ENCODE measurements around the gene CHEK2.
A peak's percentile ranks its signal among the peaks of the same experiment; 100 is the strongest.

Gene CHEK2

DNA sequence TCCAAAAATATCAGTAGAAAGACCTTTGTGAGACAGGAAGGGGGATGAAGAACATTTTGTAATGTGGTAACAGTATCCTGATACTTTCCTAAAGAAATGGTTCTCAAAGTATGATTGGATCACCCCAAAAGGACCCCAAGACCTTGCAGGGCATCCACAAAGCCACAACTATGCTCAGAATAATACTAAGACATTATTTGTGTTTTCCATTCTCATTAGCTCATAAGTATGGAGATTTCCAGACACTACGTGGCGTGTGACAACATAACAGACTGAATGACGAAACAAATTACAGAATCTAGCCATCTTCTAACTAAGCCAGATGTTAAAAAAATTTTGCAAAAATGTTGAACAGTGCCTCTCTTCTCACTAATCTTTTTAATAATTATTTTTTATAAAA is 24.9 kb downstream of the CHEK2 start:
- no peaks in the 10 kb centered on the region for H3K27me3 ChIP-seq (ENCODE audit: control insufficient read depth in 2 of 2, insufficient read depth in 2 of 2, low read length in 2 of 2)
- no peak overlapping the region for H3K27ac ChIP-seq (ENCODE audit: low read depth in 2 of 2, low read length in 2 of 2)
- no peaks in the 10 kb centered on the region for H3K4me1 ChIP-seq (ENCODE audit: control insufficient read depth in 2 of 2, insufficient read depth in 2 of 2, low read length in 2 of 2)
- H3K4me3 ChIP-seq (ENCODE audit: low read length in 2 of 2), result no peak overlapping the region
- no peak overlapping the region for H3K9ac ChIP-seq (ENCODE audit: low read depth in 1 of 2, low read length in 2 of 2)
- H3K9me3 ChIP-seq (ENCODE audit: control insufficient read depth in 2 of 2, low read length in 2 of 2), result no peaks in the 10 kb centered on the region
- peaks cover 0 to 2% of the 10 kb centered on the region in 2 donors for H3K36me3 ChIP-seq (ENCODE audit: control insufficient read depth in 2 of 2, insufficient read depth in 2 of 2, low read length in 2 of 2)

DNA sequence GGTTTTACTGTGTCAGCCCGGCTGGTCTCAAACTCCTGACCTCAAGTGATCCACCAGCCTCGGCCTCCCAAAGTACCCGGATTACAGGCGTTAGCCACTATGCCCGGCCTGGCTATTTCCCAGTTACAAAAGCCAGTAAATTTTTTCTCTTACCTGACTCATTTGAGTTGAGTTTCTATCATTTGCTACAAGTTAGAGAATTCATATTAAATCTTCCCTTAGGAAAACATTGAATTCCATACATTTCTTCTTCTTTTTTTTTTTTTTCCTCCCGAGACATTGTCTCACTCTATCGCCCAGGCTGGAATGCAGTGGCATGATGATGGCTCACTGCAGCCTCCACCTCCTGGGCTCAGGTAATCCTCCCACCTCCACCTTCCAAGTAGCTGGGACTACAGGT is 26.0 kb downstream of the CHEK2 start:
- no peaks in the 10 kb centered on the region for H3K4me1 ChIP-seq (ENCODE audit: control insufficient read depth in 2 of 2, insufficient read depth in 2 of 2, low read length in 2 of 2)
- H3K36me3 ChIP-seq (ENCODE audit: control insufficient read depth in 2 of 2, insufficient read depth in 2 of 2, low read length in 2 of 2), result peaks cover 0 to 2% of the 10 kb centered on the region in 2 donors
- no peaks in the 10 kb centered on the region for H3K9me3 ChIP-seq (ENCODE audit: control insufficient read depth in 2 of 2, low read length in 2 of 2)
- H3K4me3 ChIP-seq (ENCODE audit: low read length in 2 of 2), result no peak overlapping the region
- no peak overlapping the region for H3K9ac ChIP-seq (ENCODE audit: low read depth in 1 of 2, low read length in 2 of 2)
- H3K27me3 ChIP-seq (ENCODE audit: control insufficient read depth in 2 of 2, insufficient read depth in 2 of 2, low read length in 2 of 2), result no peaks in the 10 kb centered on the region
- H3K27ac ChIP-seq (ENCODE audit: low read depth in 2 of 2, low read length in 2 of 2), result no peak overlapping the region

DNA sequence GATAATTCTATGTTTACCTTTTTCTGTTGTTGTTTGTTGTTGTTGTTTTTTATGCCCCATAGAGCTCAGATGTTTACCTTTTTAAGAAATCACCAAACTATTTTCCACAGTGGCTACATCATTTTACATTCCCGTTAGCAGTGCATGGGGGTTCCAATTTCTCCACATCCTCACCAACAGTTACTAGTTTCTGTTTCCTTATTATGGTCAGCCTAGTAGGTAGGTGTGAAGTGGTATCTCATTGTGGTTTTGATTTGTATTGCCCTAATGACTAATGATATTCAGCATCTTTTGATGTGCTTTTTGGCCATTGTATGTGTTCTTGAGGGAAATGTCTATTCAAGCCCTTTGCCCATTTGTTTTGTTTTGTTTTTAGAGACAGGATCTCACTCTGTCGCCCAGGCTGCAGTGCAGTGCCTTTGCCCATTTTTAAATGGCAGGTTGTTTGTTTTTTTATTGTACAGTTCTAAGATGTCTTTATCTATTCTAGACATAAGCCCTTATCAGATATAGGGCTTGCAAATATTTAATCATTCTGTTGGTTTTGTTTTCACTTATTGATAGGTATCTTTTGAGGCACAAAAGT is 27.5 kb downstream of the CHEK2 start:
- Histone ChIP-seq H3K4me1 (ENCODE audit: control insufficient read depth in 2 of 2, insufficient read depth in 2 of 2, low read length in 2 of 2) (no peaks in the 10 kb centered on the region), H3K9me3 (ENCODE audit: control insufficient read depth in 2 of 2, low read length in 2 of 2) (no peaks in the 10 kb centered on the region), H3K4me3 (ENCODE audit: low read length in 2 of 2) (no peak overlapping the region), H3K27ac (ENCODE audit: low read depth in 2 of 2, low read length in 2 of 2) (no peak overlapping the region), H3K27me3 (ENCODE audit: control insufficient read depth in 2 of 2, insufficient read depth in 2 of 2, low read length in 2 of 2) (no peaks in the 10 kb centered on the region), H3K9ac (ENCODE audit: low read depth in 1 of 2, low read length in 2 of 2) (no peak overlapping the region), H3K36me3 (ENCODE audit: control insufficient read depth in 2 of 2, insufficient read depth in 2 of 2, low read length in 2 of 2) (no peaks in the 10 kb centered on the region)

DNA sequence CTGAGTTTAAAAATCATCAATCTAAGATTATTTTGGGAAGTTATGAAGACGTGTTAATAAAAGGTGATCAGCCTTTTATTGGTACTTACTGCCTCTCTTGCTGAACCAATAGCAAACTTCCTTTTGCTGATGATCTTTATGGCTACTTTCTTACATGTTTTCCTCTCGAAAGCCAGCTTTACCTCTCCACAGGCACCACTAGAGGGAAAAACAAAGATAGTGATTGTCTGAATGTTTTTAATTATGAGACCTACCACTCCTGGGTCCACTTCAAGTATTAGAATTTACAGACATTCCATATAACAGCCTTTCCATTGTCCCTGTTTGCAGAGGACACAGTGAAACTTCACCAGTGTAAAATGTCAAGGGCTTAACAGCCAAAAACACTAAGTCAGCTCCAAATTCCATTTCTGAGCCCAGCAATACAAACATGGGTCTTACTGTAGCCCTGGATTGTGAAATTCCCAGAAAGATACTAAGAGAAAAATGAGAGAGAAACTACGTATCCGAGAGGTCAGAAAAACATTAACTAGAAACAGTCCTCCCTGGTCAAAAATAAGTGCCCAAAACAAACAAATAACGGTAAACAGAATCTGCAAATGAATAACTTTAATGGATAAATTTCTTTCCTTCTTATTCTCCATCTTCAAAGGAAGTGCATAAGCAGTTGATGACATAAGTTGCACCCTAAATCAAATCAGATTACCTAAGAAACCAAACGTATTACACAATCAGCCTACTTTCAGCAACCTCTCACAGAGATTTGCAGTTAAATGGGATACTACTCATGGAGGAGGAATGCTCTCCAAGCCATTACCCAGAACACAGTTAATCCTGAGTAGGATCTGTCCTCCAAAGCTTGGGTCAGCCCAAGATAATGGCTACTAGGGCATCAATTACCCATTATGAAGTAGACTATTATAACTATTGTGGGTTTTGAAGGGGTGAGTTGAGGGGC is 29.5 kb downstream of the CHEK2 start:
- no peaks in the 10 kb centered on the region for H3K9me3 ChIP-seq (ENCODE audit: control insufficient read depth in 2 of 2, low read length in 2 of 2)
- H3K27ac ChIP-seq (ENCODE audit: low read depth in 2 of 2, low read length in 2 of 2), result peak overlapping the region; percentile 65 to 72
- no peak overlapping the region for H3K9ac ChIP-seq (ENCODE audit: low read depth in 1 of 2, low read length in 2 of 2)
- H3K4me3 ChIP-seq (ENCODE audit: low read length in 2 of 2), result no peak overlapping the region
- H3K27me3 ChIP-seq (ENCODE audit: control insufficient read depth in 2 of 2, insufficient read depth in 2 of 2, low read length in 2 of 2), result no peaks in the 10 kb centered on the region
- H3K36me3 ChIP-seq (ENCODE audit: control insufficient read depth in 2 of 2, insufficient read depth in 2 of 2, low read length in 2 of 2), result no peaks in the 10 kb centered on the region
- H3K4me1 ChIP-seq (ENCODE audit: control insufficient read depth in 2 of 2, insufficient read depth in 2 of 2, low read length in 2 of 2), result no peaks in the 10 kb centered on the region

DNA sequence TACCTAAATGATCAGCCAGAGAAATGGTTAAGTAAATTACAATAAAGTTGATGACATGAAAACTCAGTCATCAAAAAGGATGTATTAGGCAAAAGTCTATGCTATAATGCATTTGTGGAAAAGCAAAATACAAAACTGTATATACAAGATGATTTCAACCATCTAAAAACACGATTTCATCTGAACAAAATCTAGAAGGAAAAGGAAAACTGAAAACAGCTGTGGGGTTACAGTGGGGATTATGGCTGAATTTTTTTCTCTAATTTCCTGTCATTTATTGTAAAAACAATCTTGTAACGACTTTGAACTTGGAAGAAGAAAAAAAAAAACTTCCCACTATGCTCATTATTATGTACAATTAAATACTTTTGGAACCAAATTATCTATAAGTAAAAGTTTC is 30.3 kb downstream of the CHEK2 start:
- H3K9ac ChIP-seq (ENCODE audit: low read depth in 1 of 2, low read length in 2 of 2), result no peak overlapping the region
- no peaks in the 10 kb centered on the region for H3K4me1 ChIP-seq (ENCODE audit: control insufficient read depth in 2 of 2, insufficient read depth in 2 of 2, low read length in 2 of 2)
- peak overlapping the region in 1 of 2 donors; percentile 72 for H3K27ac ChIP-seq (ENCODE audit: low read depth in 2 of 2, low read length in 2 of 2)
- no peak overlapping the region for H3K4me3 ChIP-seq (ENCODE audit: low read length in 2 of 2)
- H3K9me3 ChIP-seq (ENCODE audit: control insufficient read depth in 2 of 2, low read length in 2 of 2), result no peaks in the 10 kb centered on the region
- no peaks in the 10 kb centered on the region for H3K36me3 ChIP-seq (ENCODE audit: control insufficient read depth in 2 of 2, insufficient read depth in 2 of 2, low read length in 2 of 2)
- no peaks in the 10 kb centered on the region for H3K27me3 ChIP-seq (ENCODE audit: control insufficient read depth in 2 of 2, insufficient read depth in 2 of 2, low read length in 2 of 2)

DNA sequence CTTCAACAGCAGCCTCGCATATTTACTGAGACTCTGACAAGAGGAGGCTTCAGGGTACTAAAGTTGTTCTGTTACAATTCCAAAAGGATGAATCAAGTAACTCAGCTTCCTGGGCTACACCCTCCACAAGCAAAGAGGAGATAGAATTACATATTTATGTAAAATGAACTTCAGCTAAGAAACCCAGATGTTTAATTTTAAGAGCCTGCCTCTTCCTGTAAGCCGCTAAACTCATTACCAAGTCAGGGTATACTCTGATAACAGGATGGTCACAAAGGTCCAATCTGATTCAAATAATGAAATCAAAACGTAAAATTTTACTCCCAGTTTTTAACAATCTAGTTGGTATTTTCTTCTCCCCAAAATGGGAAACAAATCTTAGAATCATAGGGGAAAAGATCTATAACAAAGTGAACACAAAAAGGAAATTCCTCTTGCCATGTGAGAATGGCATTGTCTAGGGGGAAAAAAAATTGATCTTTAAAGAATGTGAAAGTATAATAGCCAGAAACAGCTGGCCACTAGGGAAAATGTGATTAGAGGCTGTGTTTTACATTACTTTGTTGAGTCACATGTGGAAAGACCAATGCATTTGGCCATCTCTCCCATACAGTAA is 30.9 kb downstream of the CHEK2 start:
- Histone ChIP-seq H3K36me3 (ENCODE audit: control insufficient read depth in 2 of 2, insufficient read depth in 2 of 2, low read length in 2 of 2) (no peaks in the 10 kb centered on the region), H3K4me1 (ENCODE audit: control insufficient read depth in 2 of 2, insufficient read depth in 2 of 2, low read length in 2 of 2) (no peaks in the 10 kb centered on the region), H3K9ac (ENCODE audit: low read depth in 1 of 2, low read length in 2 of 2) (no peak overlapping the region), H3K9me3 (ENCODE audit: control insufficient read depth in 2 of 2, low read length in 2 of 2) (no peaks in the 10 kb centered on the region), H3K27me3 (ENCODE audit: control insufficient read depth in 2 of 2, insufficient read depth in 2 of 2, low read length in 2 of 2) (no peaks in the 10 kb centered on the region), H3K4me3 (ENCODE audit: low read length in 2 of 2) (no peak overlapping the region), H3K27ac (ENCODE audit: low read depth in 2 of 2, low read length in 2 of 2) (peak overlapping the region; percentile 13 to 24)

DNA sequence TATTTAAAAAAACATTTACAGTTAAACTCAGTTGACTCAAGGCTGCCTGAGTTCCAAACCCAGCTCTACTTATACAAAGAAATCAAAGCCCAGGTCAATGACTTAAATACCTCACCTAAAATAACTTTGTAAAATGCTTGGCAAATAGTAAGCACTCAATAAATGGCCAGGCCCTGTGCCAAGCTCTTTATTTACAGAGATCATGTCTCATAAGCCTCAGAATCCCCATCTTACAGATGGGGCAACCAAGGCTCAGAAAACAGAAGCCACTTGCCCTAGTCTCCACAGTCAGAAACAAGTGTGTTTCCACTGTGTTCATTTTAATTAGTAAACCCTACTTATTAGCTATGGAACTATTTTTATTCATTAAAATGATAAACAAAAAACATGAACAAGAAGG is 31.5 kb downstream of the CHEK2 start:
- Histone ChIP-seq H3K36me3 (ENCODE audit: control insufficient read depth in 2 of 2, insufficient read depth in 2 of 2, low read length in 2 of 2) (no peaks in the 10 kb centered on the region), H3K9ac (ENCODE audit: low read depth in 1 of 2, low read length in 2 of 2) (no peak overlapping the region), H3K9me3 (ENCODE audit: control insufficient read depth in 2 of 2, low read length in 2 of 2) (no peaks in the 10 kb centered on the region), H3K27me3 (ENCODE audit: control insufficient read depth in 2 of 2, insufficient read depth in 2 of 2, low read length in 2 of 2) (no peaks in the 10 kb centered on the region), H3K4me3 (ENCODE audit: low read length in 2 of 2) (no peak overlapping the region), H3K4me1 (ENCODE audit: control insufficient read depth in 2 of 2, insufficient read depth in 2 of 2, low read length in 2 of 2) (no peaks in the 10 kb centered on the region), H3K27ac (ENCODE audit: low read depth in 2 of 2, low read length in 2 of 2) (peak overlapping the region in 1 of 2 donors; percentile 37)

DNA sequence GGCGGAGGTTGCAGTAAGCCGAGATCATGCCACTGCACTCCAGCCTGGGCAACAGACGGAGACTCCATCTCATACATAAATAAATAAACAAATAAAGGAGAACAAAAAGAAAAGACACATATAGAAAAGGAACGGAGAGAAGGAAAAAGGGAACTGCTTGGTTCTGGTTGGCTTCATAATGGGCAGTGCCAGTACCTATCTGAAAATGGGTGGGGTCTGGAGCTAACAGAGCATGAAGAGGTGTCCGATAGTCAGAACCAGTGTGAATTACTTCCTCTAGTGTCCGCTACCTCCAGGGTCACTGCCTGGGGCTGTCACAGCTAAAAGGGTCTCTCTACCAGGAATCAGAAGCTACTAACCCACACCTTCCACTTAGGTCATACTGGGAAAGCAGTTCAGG is 34.8 kb downstream of the CHEK2 start:
- H3K27me3 ChIP-seq (ENCODE audit: control insufficient read depth in 2 of 2, insufficient read depth in 2 of 2, low read length in 2 of 2), result no peaks in the 10 kb centered on the region
- no peak overlapping the region for H3K9ac ChIP-seq (ENCODE audit: low read depth in 1 of 2, low read length in 2 of 2)
- no peak overlapping the region for H3K27ac ChIP-seq (ENCODE audit: low read depth in 2 of 2, low read length in 2 of 2)
- no peaks in the 10 kb centered on the region for H3K4me1 ChIP-seq (ENCODE audit: control insufficient read depth in 2 of 2, insufficient read depth in 2 of 2, low read length in 2 of 2)
- H3K4me3 ChIP-seq (ENCODE audit: low read length in 2 of 2), result no peak overlapping the region
- H3K9me3 ChIP-seq (ENCODE audit: control insufficient read depth in 2 of 2, low read length in 2 of 2), result no peaks in the 10 kb centered on the region
- no peaks in the 10 kb centered on the region for H3K36me3 ChIP-seq (ENCODE audit: control insufficient read depth in 2 of 2, insufficient read depth in 2 of 2, low read length in 2 of 2)

DNA sequence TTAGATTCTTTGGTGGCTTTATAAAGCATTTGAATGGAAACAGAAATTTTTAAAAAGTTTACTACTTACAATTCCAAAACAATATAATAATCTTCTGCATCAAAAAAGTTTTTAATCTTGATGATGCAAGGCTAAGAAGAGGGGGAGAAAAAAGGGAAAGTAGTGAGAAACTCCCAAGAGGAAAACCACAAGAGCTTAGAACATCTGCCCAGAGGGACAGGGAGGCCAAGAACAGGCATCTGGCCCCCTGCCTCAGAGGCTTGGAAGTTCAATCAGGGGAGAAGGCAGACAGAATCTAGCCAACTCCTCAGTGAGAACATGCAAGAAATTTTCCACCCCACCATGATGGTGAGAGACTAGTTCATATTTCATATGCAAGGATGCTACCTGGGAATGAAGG is 38.2 kb downstream of the CHEK2 start:
- no peaks in the 10 kb centered on the region for H3K36me3 ChIP-seq (ENCODE audit: control insufficient read depth in 2 of 2, insufficient read depth in 2 of 2, low read length in 2 of 2)
- H3K9me3 ChIP-seq (ENCODE audit: control insufficient read depth in 2 of 2, low read length in 2 of 2), result no peaks in the 10 kb centered on the region

DNA sequence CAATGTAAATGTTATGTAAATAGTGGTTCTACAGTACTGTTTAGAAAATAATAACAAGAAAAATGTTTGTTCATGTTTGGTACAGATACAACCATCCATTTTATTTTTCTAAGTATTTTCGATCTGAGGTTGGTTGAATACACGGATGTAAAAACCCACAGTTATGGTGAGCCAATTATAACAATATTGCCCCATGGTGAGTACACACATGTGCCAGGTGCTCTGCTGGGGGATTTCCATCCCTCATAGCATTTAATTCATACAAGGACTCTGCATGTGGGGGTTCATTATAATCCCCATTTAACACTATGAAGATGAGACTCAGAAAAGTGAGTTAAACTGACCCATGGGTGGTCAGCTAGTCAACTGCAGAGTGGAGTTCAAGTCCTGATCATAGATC is 38.7 kb downstream of the CHEK2 start:
- H3K9ac ChIP-seq (ENCODE audit: low read depth in 1 of 2, low read length in 2 of 2), result no peak overlapping the region
- H3K4me1 ChIP-seq (ENCODE audit: control insufficient read depth in 2 of 2, insufficient read depth in 2 of 2, low read length in 2 of 2), result no peaks in the 10 kb centered on the region
- H3K36me3 ChIP-seq (ENCODE audit: control insufficient read depth in 2 of 2, insufficient read depth in 2 of 2, low read length in 2 of 2), result no peaks in the 10 kb centered on the region
- H3K4me3 ChIP-seq (ENCODE audit: low read length in 2 of 2), result no peak overlapping the region
- no peak overlapping the region for H3K27ac ChIP-seq (ENCODE audit: low read depth in 2 of 2, low read length in 2 of 2)
- H3K27me3 ChIP-seq (ENCODE audit: control insufficient read depth in 2 of 2, insufficient read depth in 2 of 2, low read length in 2 of 2), result no peaks in the 10 kb centered on the region
- no peaks in the 10 kb centered on the region for H3K9me3 ChIP-seq (ENCODE audit: control insufficient read depth in 2 of 2, low read length in 2 of 2)

More for the DNA sequence above, 38.2 kb downstream of the CHEK2 start:
- H3K27me3 ChIP-seq (ENCODE audit: control insufficient read depth in 2 of 2, insufficient read depth in 2 of 2, low read length in 2 of 2), result no peaks in the 10 kb centered on the region
- no peak overlapping the region for H3K4me3 ChIP-seq (ENCODE audit: low read length in 2 of 2)
- H3K27ac ChIP-seq (ENCODE audit: low read depth in 2 of 2, low read length in 2 of 2), result no peak overlapping the region
- no peak overlapping the region for H3K9ac ChIP-seq (ENCODE audit: low read depth in 1 of 2, low read length in 2 of 2)
- H3K4me1 ChIP-seq (ENCODE audit: control insufficient read depth in 2 of 2, insufficient read depth in 2 of 2, low read length in 2 of 2), result no peaks in the 10 kb centered on the region

Measured in mucosa of rectum (tissue), 2 donors.